Esophagus muscularis mucosa (tissue), 4 donors: ENCODE results near the gene ARHGAP15.

Source experiments
- CTCF ChIP-seq, 3 experiments: fragments of 200-600 bp in 2 of 3; fragments of 450-650 bp in 1 of 3; sonication (generic) in 2 of 3; IDR thresholded peaks; one replicate each; pipeline ENCODE4 v1.5.1; 2017 to 2019; ENCODE audit warnings: antibody characterized with exemption in 3 of 3, mild to moderate bottlenecking in 2 of 3, moderate library complexity in 1 of 3
- EP300 ChIP-seq: sonication (generic); formaldehyde crosslinking; IDR thresholded peaks from one replicate; pipeline ENCODE4 v1.6.1; 2017; ENCODE audit warnings: antibody characterized with exemption
- POLR2A ChIP-seq: fragments of 450-650 bp; IDR thresholded peaks from one replicate; pipeline ENCODE4 v1.6.1; 2017; ENCODE audit warnings: antibody characterized with exemption, moderate library complexity, mild to moderate bottlenecking, low read depth
- POLR2AphosphoS5 ChIP-seq, 2 donors: sonication (generic); formaldehyde crosslinking; IDR thresholded peaks; one replicate each; pipeline ENCODE4 v1.6.1; 2017; ENCODE audit warnings: antibody characterized with exemption in 2 of 2

DNA sequence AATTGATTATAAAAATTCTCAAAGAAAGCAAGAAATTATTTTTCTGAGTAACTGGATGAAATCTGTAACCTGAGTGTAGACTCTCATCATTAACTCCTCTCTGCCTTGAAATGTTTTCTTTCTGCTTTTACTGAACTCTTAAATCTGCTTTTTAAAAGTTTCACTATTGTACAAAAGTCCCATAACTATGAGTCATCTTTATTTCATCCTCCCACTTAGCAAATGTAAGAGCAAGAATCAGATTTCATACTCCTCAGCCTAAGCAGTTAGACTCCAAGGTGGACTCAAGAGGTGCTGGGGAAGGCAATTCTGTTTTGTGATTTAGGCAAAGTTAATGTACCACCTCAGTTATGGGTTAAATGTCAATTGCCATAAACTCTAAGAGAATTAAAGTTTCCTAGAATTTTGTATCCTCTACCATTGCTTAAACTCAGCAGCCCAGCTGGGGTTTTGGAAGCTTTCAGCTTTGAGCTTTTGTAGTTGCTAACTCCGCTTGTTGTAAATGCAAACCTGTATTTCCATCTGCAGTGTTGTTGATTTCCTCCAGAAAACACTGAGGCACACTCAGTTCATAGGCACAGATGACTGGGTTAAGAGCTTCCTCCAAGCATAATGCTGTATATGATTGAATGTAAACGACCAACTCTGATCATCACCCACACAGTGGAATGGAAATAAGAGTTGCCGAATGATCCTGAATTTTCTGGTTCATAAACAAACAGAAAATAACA lies 268.8 kb downstream of the ARHGAP15 start:
- TF ChIP-seq CTCF (IDR thresholded peaks at IDR 0.05) (no peak), POLR2A (no peak), POLR2AphosphoS5 (IDR thresholded peaks at IDR 0.05) (no peak), EP300 (no peak)
